K562 (cell line): Measurements from ENCODE around the gene ERVH48-1. TPM values are rescaled to one million over a fixed set of nuclear protein-coding genes. Genes with fewer than 3 reads are reported as not detected.
A peak's percentile ranks its signal among the peaks of the same experiment; 100 is the strongest.

Experiments used
- ATF1 ChIP-seq, 2 experiments: fragments of 450-650 bp in 1 of 2; IDR thresholded peaks; 2 replicates each; pipeline ENCODE4 v1.6.1; 2016; ENCODE audit warnings: missing compliant biosample characterization in 1 of 2, missing genetic modification characterization in 1 of 2
- CBX2 ChIP-seq: fragments of 200-600 bp; sonication (generic); IDR thresholded peaks from one replicate; pipeline ENCODE4 v1.6.1; 2012; ENCODE audit warnings: mild to moderate bottlenecking, low read length, inconsistent platforms; ENCODE audit not compliant: insufficient read depth, poor library complexity, severe bottlenecking
- EZH2 ChIP-seq: IDR thresholded peaks from 2 replicates; pipeline ENCODE4 v1.6.1; 2012; ENCODE audit warnings: low read depth, mild to moderate bottlenecking, inconsistent platforms, low read length, borderline replicate concordance
- ILK ChIP-seq: fragments of 450-650 bp; IDR thresholded peaks from 2 replicates; pipeline ENCODE4 v1.6.1; 2016; ENCODE audit warnings: missing genetic modification characterization, low read depth, mild to moderate bottlenecking, missing compliant biosample characterization, moderate library complexity, borderline replicate concordance
- LEF1 ChIP-seq: fragments of 450-650 bp; IDR thresholded peaks from 2 replicates; pipeline ENCODE4 v1.6.1; 2016; ENCODE audit warnings: mild to moderate bottlenecking
- MAFK ChIP-seq: IDR thresholded peaks from 2 replicates; pipeline ENCODE4 v1.6.1; 2011; ENCODE audit warnings: low read length, improper control_type of control experiment
- MECOM ChIP-seq: fragments of 250-450 bp; sonication (Bioruptor Pico); IDR thresholded peaks from 2 replicates; pipeline ENCODE4 v1.8.0; 2022; ENCODE audit warnings: inconsistent platforms
- NRF1 ChIP-seq, 2 experiments: fragments of 450-650 bp; IDR thresholded peaks in 1 of 2; conservative IDR thresholded peaks in 1 of 2; 2 replicates each; pipeline ENCODE4 v1.6.1; 2014; ENCODE audit warnings: mild to moderate bottlenecking in 2 of 2
- RFX7 ChIP-seq: fragments of 250-450 bp; sonication (Bioruptor Pico); IDR thresholded peaks from 2 replicates; pipeline ENCODE4 v1.5.1; 2021; ENCODE audit warnings: mild to moderate bottlenecking
- ZBED1 ChIP-seq: IDR thresholded peaks from 2 replicates; pipeline ENCODE4 v1.6.1; 2014
- ZBTB7A ChIP-seq: IDR thresholded peaks from 2 replicates; pipeline ENCODE4 v1.6.1; 2011; ENCODE audit warnings: low read depth, mild to moderate bottlenecking, low read length, moderate library complexity, borderline replicate concordance; ENCODE audit not compliant: control insufficient read depth
- ZNF764 ChIP-seq: fragments of 250-450 bp; sonication (Bioruptor Pico); IDR thresholded peaks from 2 replicates; pipeline ENCODE4 v1.4.0; 2020; ENCODE audit warnings: low read depth, mild to moderate bottlenecking, moderate library complexity
- polyA plus RNA-seq, 8 experiments: library from polyadenylated mRNA; depleted of rRNA in 4 of 8; stranded (reverse) in 5 of 8; unstranded in 3 of 8; fragments of >200 nt; fragmentation: Nextera tagmentation in 2 of 8; fragmentation: Illumina TruSeq in 1 of 8; extraction: Ambion mirVana in 2 of 8; extraction: Trizol in 1 of 8; gene quantifications; 2 replicates each; pipeline versions ENCODE4 v1.2.1 to v1.2.3, GENCODE V29; 2011 to 2014; ENCODE audit warnings: inconsistent platforms in 1 of 8, missing spikeins in 1 of 8
- total RNA-seq, 7 experiments: library from RNA; depleted of rRNA in 6 of 7; stranded (reverse); fragments of >200 nt in 6 of 7; fragmentation: Illumina TruSeq in 2 of 7; extraction: Trizol in 2 of 7; gene quantifications; 2 replicates each; pipeline versions ENCODE4 v1.2.1 to v1.2.3, GENCODE V29; 2011 to 2021; ENCODE audit warnings: low replicate concordance in 1 of 7
- TF ChIP-seq, protein P1 (sequence below), 2 experiments: fragments of 200-800 bp in 1 of 2; sonication (Bioruptor generic) in 1 of 2; sonication (generic) in 1 of 2; formaldehyde crosslinking in 1 of 2; IDR thresholded peaks in 1 of 2; conservative IDR thresholded peaks in 1 of 2; 2 replicates each; pipeline versions ENCODE4 v1.5.0 to v1.6.1; 2016 to 2020; ENCODE audit warnings: missing compliant biosample characterization in 1 of 2, missing genetic modification characterization in 1 of 2, missing genetic modification reagents in 1 of 2
- TF ChIP-seq, protein P2 (sequence below): fragments of 250-450 bp; sonication (Bioruptor Pico); IDR thresholded peaks from 2 replicates; pipeline ENCODE4 v1.4.0; 2020; ENCODE audit warnings: borderline replicate concordance
- TF ChIP-seq, protein P3 (sequence below), 2 experiments: IDR thresholded peaks; 2 replicates each; pipeline ENCODE4 v1.6.1; 2011; ENCODE audit warnings: borderline replicate concordance in 1 of 2, control low read depth in 1 of 2, low read depth in 1 of 2, low read length in 1 of 2, mild to moderate bottlenecking in 1 of 2, mixed read lengths in 1 of 2, moderate library complexity in 1 of 2; ENCODE audit not compliant: insufficient read depth in 1 of 2, insufficient read length in 1 of 2, poor library complexity in 1 of 2, severe bottlenecking in 1 of 2; ENCODE audit errors: extremely low read depth in 1 of 2
- TF ChIP-seq, protein P4 (sequence below): fragments of 150-350 bp; conservative IDR thresholded peaks from 2 replicates; pipeline ENCODE4 v1.6.1; 2014; ENCODE audit warnings: low read length

ERVH48-1 gene
- total and polyA plus RNA-seq, 9 of the 15 experiments (the other 6 are each of a cell fraction or from before 2014, with no cell fraction given) = 0.08 to 0.49 (median 0.16) TPM; not detected in 3

DNA sequence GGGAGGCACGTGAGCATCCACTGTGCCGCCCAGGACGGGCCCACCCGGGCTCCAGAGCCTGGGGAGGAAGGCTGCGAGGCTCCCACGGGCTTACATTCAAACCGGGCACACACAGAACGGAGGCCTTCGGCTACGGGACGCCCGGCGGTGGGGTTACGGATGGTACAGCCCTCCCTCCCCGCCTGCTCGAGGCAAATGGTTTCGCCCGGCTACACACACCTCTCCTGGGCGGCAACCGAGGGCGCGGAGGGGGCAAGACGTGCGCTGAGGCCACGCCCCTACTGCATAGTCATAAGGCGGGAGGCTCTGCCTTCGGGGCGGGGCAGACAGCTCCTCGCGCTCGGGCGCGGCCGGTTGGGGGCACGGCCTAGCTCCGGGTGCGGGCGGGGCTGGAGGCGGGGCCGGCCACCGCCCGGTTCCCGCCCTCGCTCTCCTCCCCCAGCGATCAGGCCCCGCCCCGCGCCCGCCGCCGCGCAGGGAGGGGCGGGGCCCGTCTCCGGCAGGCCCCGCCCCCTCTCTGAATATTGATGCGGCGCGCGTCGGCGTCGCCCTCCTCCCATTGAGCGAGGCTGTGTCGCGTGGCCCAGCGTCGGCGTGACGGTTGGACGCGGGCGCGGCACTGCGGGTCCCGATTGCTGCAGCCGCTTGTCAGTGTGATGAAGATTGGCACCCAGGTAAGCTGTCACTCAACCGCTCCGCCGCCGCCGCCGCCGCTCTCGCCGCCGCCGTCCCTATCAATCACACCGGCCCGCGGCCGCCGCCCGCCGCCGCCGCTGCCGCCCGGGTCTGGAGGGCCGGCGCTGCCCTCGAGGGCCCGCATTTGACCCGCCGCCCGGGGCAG, 48.8 kb upstream of the ERVH48-1 start, which contains the start of gene PKNOX1 (continued):
- TF ChIP-seq, protein P1, sequence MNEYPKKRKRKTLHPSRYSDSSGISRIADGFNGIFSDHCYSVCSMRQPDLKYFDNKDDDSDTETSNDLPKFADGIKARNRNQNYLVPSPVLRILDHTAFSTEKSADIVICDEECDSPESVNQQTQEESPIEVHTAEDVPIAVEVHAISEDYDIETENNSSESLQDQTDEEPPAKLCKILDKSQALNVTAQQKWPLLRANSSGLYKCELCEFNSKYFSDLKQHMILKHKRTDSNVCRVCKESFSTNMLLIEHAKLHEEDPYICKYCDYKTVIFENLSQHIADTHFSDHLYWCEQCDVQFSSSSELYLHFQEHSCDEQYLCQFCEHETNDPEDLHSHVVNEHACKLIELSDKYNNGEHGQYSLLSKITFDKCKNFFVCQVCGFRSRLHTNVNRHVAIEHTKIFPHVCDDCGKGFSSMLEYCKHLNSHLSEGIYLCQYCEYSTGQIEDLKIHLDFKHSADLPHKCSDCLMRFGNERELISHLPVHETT (CRISPR knock-in tag; conservative IDR thresholded peaks at IDR 0.05 in 1 of 2, IDR thresholded peaks at IDR 0.05 in 1 of 2) = peak in 1 of 2 experiments; percentile 98; a peak in 2 of 4 replicates
- no peak for TF ChIP-seq CBX2
- no peak for TF ChIP-seq ILK (tag)
- TF ChIP-seq NRF1 (conservative IDR thresholded peaks at IDR 0.05 in 1 of 2, IDR thresholded peaks at IDR 0.05 in 1 of 2) = peak; percentile 89 to 90
- peak; percentile 94 for TF ChIP-seq ATF1 (CRISPR knock-in tag; IDR thresholded peaks at IDR 0.05)
- TF ChIP-seq ATF1 (tag; IDR thresholded peaks at IDR 0.05) = peak; percentile 97
- TF ChIP-seq, protein P2, sequence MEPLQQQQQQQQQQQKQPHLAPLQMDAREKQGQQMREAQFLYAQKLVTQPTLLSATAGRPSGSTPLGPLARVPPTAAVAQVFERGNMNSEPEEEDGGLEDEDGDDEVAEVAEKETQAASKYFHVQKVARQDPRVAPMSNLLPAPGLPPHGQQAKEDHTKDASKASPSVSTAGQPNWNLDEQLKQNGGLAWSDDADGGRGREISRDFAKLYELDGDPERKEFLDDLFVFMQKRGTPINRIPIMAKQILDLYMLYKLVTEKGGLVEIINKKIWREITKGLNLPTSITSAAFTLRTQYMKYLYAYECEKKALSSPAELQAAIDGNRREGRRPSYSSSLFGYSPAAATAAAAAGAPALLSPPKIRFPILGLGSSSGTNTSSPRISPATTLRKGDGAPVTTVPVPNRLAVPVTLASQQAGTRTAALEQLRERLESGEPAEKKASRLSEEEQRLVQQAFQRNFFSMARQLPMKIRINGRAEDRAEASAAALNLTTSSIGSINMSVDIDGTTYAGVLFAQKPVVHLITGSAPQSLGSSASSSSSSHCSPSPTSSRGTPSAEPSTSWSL (CRISPR knock-in tag) = no peak
- TF ChIP-seq, protein P3, sequence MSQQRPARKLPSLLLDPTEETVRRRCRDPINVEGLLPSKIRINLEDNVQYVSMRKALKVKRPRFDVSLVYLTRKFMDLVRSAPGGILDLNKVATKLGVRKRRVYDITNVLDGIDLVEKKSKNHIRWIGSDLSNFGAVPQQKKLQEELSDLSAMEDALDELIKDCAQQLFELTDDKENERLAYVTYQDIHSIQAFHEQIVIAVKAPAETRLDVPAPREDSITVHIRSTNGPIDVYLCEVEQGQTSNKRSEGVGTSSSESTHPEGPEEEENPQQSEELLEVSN (IDR thresholded peaks at IDR 0.05; ENCODE audit: borderline replicate concordance in 1 of 2, extremely low read depth in 1 of 2, insufficient read depth in 1 of 2, insufficient read length in 1 of 2, low read depth in 1 of 2, low read length in 1 of 2, poor library complexity in 1 of 2, severe bottlenecking in 1 of 2) = peak; percentile 87 to 88
- TF ChIP-seq RFX7 (CRISPR knock-in tag) = no peak
- TF ChIP-seq MAFK = peak; percentile 7; the same call in 1 of the 2 replicates
- TF ChIP-seq ZNF764 (CRISPR knock-in tag) = no peak
- no peak for TF ChIP-seq EZH2
- 0 out of 2 replicates have a peak, but pooled peaks have one; percentile 27 for TF ChIP-seq MECOM
- TF ChIP-seq, protein P4, sequence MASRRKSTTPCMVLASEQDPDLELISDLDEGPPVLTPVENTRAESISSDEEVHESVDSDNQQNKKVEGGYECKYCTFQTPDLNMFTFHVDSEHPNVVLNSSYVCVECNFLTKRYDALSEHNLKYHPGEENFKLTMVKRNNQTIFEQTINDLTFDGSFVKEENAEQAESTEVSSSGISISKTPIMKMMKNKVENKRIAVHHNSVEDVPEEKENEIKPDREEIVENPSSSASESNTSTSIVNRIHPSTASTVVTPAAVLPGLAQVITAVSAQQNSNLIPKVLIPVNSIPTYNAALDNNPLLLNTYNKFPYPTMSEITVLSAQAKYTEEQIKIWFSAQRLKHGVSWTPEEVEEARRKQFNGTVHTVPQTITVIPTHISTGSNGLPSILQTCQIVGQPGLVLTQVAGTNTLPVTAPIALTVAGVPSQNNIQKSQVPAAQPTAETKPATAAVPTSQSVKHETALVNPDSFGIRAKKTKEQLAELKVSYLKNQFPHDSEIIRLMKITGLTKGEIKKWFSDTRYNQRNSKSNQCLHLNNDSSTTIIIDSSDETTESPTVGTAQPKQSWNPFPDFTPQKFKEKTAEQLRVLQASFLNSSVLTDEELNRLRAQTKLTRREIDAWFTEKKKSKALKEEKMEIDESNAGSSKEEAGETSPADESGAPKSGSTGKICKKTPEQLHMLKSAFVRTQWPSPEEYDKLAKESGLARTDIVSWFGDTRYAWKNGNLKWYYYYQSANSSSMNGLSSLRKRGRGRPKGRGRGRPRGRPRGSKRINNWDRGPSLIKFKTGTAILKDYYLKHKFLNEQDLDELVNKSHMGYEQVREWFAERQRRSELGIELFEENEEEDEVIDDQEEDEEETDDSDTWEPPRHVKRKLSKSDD = peak; percentile 74
- peak; percentile 58; the same call in 1 of the 2 replicates for TF ChIP-seq ZBTB7A
- no peak for TF ChIP-seq ZBED1
- peak; percentile 68 for TF ChIP-seq LEF1
